Mesothelial cell of epicardium (in vitro differentiated cells): ENCODE results near the gene PACRG. TPM values are rescaled to one million over a fixed set of nuclear protein-coding genes. Genes with fewer than 3 reads are reported as not detected.

ENCODE experiments used
- DNase-seq, 2 experiments: peaks; one replicate each; pipeline ENCODE4 v3.0.0; 2021; ENCODE audit warnings: low spot score in 2 of 2; ENCODE audit not compliant: unreplicated experiment in 2 of 2
- H3K27ac Mint-ChIP-seq: 2 replicates; pipeline ENCODE4 v1.8.0; 2021; ENCODE audit warnings: mixed read lengths
- H3K27me3 Mint-ChIP-seq: 2 replicates; pipeline ENCODE4 v1.8.0; 2021; ENCODE audit warnings: low read depth, mixed read lengths
- H3K36me3 Mint-ChIP-seq: 2 replicates; pipeline ENCODE4 v1.8.0; 2021; ENCODE audit warnings: mixed read lengths
- H3K4me1 Mint-ChIP-seq: 2 replicates; pipeline ENCODE4 v1.8.0; 2021; ENCODE audit warnings: mixed read lengths
- H3K4me3 Mint-ChIP-seq: 2 replicates; pipeline ENCODE4 v1.8.0; 2021; ENCODE audit warnings: mild to moderate bottlenecking, moderate library complexity, mixed read lengths
- H3K9me3 Mint-ChIP-seq: 2 replicates; pipeline ENCODE4 v1.8.0; 2021; ENCODE audit warnings: mixed read lengths
- CTCF ChIP-seq: fragments of 200-600 bp; sonication (generic); IDR thresholded peaks from one replicate; pipeline ENCODE4 v1.5.0; 2021; ENCODE audit warnings: antibody characterized with exemption; ENCODE audit not compliant: unreplicated experiment
- total RNA-seq: library from RNA; stranded (reverse); gene quantifications from 3 replicates; pipeline ENCODE4 v1.2.1, GENCODE V29; 2021

Gene PACRG
- total RNA-seq, 1 donor from 2014 or later: 1.6 TPM

GRCh38 chr6:162940426-162940825, 212.7 kb downstream of the PACRG start:
- Mint-ChIP-seq H3K9me3 (peaks cover 31% of the 10 kb centered on the region), H3K27me3 (no peaks in the 10 kb centered on the region), H3K36me3 (no peaks in the 10 kb centered on the region), H3K4me3 (no peak overlapping the region), H3K4me1 (peaks cover 2% of the 10 kb centered on the region), H3K27ac (no peak overlapping the region)
- DNase-seq: no peak
- TF ChIP-seq CTCF: no peak

GRCh38 chr6:162941128-162941527, 213.4 kb downstream of the PACRG start:
- no peak for TF ChIP-seq CTCF
- Mint-ChIP-seq H3K27me3 (no peaks in the 10 kb centered on the region), H3K36me3 (no peaks in the 10 kb centered on the region), H3K4me3 (no peak overlapping the region), H3K9me3 (peaks cover 31% of the 10 kb centered on the region), H3K27ac (no peak overlapping the region), H3K4me1 (peaks cover 2% of the 10 kb centered on the region)
- no peak for DNase-seq

- DNase-seq: no peak
- no peaks in the 10 kb centered on the region for H3K36me3 Mint-ChIP-seq
- no peak overlapping the region for H3K4me3 Mint-ChIP-seq
- H3K27me3 Mint-ChIP-seq: no peaks in the 10 kb centered on the region
- peaks cover 30% of the 10 kb centered on the region for H3K9me3 Mint-ChIP-seq
- TF ChIP-seq CTCF: no peak
- no peak overlapping the region for H3K27ac Mint-ChIP-seq
- peaks cover 2% of the 10 kb centered on the region for H3K4me1 Mint-ChIP-seq
Observed at GRCh38 chr6:162942866-162943265, 215.1 kb downstream of the PACRG start.

GRCh38 chr6:162943369-162943768, 215.6 kb downstream of the PACRG start:
- Mint-ChIP-seq H3K4me3 (no peak overlapping the region), H3K27me3 (no peaks in the 10 kb centered on the region), H3K27ac (no peak overlapping the region), H3K9me3 (peaks cover 26% of the 10 kb centered on the region), H3K4me1 (peaks cover 2% of the 10 kb centered on the region), H3K36me3 (no peaks in the 10 kb centered on the region)
- no peak for DNase-seq
- no peak for TF ChIP-seq CTCF

GRCh38 chr6:162951164-162951743, 223.5 kb downstream of the PACRG start:
- H3K27me3 Mint-ChIP-seq: no peaks in the 10 kb centered on the region
- H3K9me3 Mint-ChIP-seq: peaks cover 3% of the 10 kb centered on the region
- no peak for DNase-seq
- H3K4me1 Mint-ChIP-seq: no peaks in the 10 kb centered on the region
- no peaks in the 10 kb centered on the region for H3K36me3 Mint-ChIP-seq
- H3K27ac Mint-ChIP-seq: no peak overlapping the region
- no peak for TF ChIP-seq CTCF
- H3K4me3 Mint-ChIP-seq: no peak overlapping the region

- H3K27me3 Mint-ChIP-seq: no peaks in the 10 kb centered on the region
- H3K36me3 Mint-ChIP-seq: no peaks in the 10 kb centered on the region
- no peak for DNase-seq
- H3K9me3 Mint-ChIP-seq: no peaks in the 10 kb centered on the region
- no peaks in the 10 kb centered on the region for H3K4me1 Mint-ChIP-seq
- no peak overlapping the region for H3K27ac Mint-ChIP-seq
- no peak for TF ChIP-seq CTCF
- H3K4me3 Mint-ChIP-seq: no peak overlapping the region
Observed at GRCh38 chr6:162952423-162952822, 224.6 kb downstream of the PACRG start.
